CD14-positive monocyte (primary cell): Measurements from ENCODE around the gene SERPINA5. TPM values are rescaled to one million over a fixed set of nuclear protein-coding genes. Genes with fewer than 3 reads are reported as not detected.

Experiments used
- DNase-seq, 3 donors: peaks; one replicate each; pipeline ENCODE4 v3.0.0-alpha.2; 2011 to 2022
- H2AFZ ChIP-seq: 2 replicates; pipeline ENCODE4 v1.6.0; 2012; ENCODE audit warnings: mild to moderate bottlenecking, low read depth, low read length, inconsistent platforms; ENCODE audit not compliant: insufficient read depth, poor library complexity, severe bottlenecking
- H3K27ac ChIP-seq, 2 donors: 1 replicate in 1 of 2; 2 replicates in 1 of 2; pipeline ENCODE4 v1.5.1; 2012 to 2013; ENCODE audit warnings: low read length in 2 of 2, control low read depth in 1 of 2, inconsistent platforms in 1 of 2, low read depth in 1 of 2, mild to moderate bottlenecking in 1 of 2
- H3K27me3 ChIP-seq, 2 donors: one replicate each; pipeline versions ENCODE4 v1.6.0 to v1.6.1; 2011 to 2013; ENCODE audit warnings: low read length in 2 of 2; ENCODE audit not compliant: control insufficient read depth in 2 of 2, insufficient read depth in 2 of 2
- H3K36me3 ChIP-seq, 2 donors: replicated peaks in 1 of 2; 1 replicate in 1 of 2; 2 replicates in 1 of 2; pipeline versions ENCODE4 v1.5.1 to v1.6.1; 2012 to 2013; ENCODE audit warnings: low read length in 2 of 2, control low read depth in 1 of 2, inconsistent platforms in 1 of 2, mild to moderate bottlenecking in 1 of 2; ENCODE audit not compliant: insufficient read depth in 2 of 2, control insufficient read depth in 1 of 2
- H3K4me1 ChIP-seq, 2 donors: 1 replicate in 1 of 2; 2 replicates in 1 of 2; pipeline versions ENCODE4 v1.5.1 to v1.6.1; 2012 to 2013; ENCODE audit warnings: low read length in 2 of 2, control low read depth in 1 of 2, inconsistent platforms in 1 of 2, mild to moderate bottlenecking in 1 of 2, moderate library complexity in 1 of 2; ENCODE audit not compliant: insufficient read depth in 2 of 2, control insufficient read depth in 1 of 2
- H3K4me2 ChIP-seq: replicated peaks from 2 replicates; pipeline ENCODE3; 2012; ENCODE audit warnings: low read length, moderate library complexity, mild to moderate bottlenecking; ENCODE audit not compliant: poor library complexity, severe bottlenecking; ENCODE audit errors: extremely low read depth
- H3K4me3 ChIP-seq, 3 experiments: fragments of 200-600 bp in 1 of 3; sonication (generic) in 1 of 3; replicated peaks in 1 of 3; 1 replicate in 2 of 3; 2 replicates in 1 of 3; pipeline ENCODE4 v1.5.1; 2011 to 2013; ENCODE audit warnings: low read length in 3 of 3, mild to moderate bottlenecking in 3 of 3, control low read depth in 2 of 3, low read depth in 2 of 3, inconsistent platforms in 1 of 3, moderate library complexity in 1 of 3
- H3K79me2 ChIP-seq: 2 replicates; pipeline ENCODE4 v1.6.0; 2012; ENCODE audit warnings: mild to moderate bottlenecking, control low read depth, inconsistent platforms, low read length, moderate library complexity; ENCODE audit not compliant: insufficient read depth
- H3K9ac ChIP-seq: 2 replicates; pipeline ENCODE4 v1.6.0; 2017; ENCODE audit warnings: low read length, mild to moderate bottlenecking; ENCODE audit not compliant: insufficient read depth, poor library complexity, severe bottlenecking
- H3K9me3 ChIP-seq, 2 donors: replicated peaks in 1 of 2; 1 replicate in 1 of 2; 2 replicates in 1 of 2; pipeline versions ENCODE4 v1.5.1 to v1.6.1; 2012 to 2013; ENCODE audit warnings: low read length in 2 of 2, control low read depth in 1 of 2; ENCODE audit not compliant: control insufficient read depth in 1 of 2, insufficient read depth in 1 of 2
- H4K20me1 ChIP-seq: 2 replicates; pipeline ENCODE4 v1.6.0; 2012; ENCODE audit warnings: mild to moderate bottlenecking, low read length, control low read depth, moderate library complexity; ENCODE audit not compliant: insufficient read depth
- H3K27ac Mint-ChIP-seq, 7 donors: one replicate each; pipeline ENCODE4 v1.8.0; 2020; ENCODE audit warnings: mild to moderate bottlenecking in 7 of 7, mixed read lengths in 7 of 7, moderate library complexity in 6 of 7, inconsistent platforms in 2 of 7
- H3K27me3 Mint-ChIP-seq, 3 donors: one replicate each; pipeline ENCODE4 v1.8.0; 2021 to 2022; ENCODE audit warnings: low read depth in 3 of 3, mild to moderate bottlenecking in 3 of 3, mixed read lengths in 3 of 3, moderate library complexity in 3 of 3, inconsistent platforms in 1 of 3
- H3K36me3 Mint-ChIP-seq, 2 donors: one replicate each; pipeline ENCODE4 v1.8.0; 2020; ENCODE audit warnings: mixed read lengths in 2 of 2, inconsistent platforms in 1 of 2, mild to moderate bottlenecking in 1 of 2
- H3K4me1 Mint-ChIP-seq: one replicate; pipeline ENCODE4 v1.8.0; 2020; ENCODE audit warnings: mild to moderate bottlenecking, mixed read lengths
- H3K4me3 Mint-ChIP-seq, 2 donors: one replicate each; pipeline ENCODE4 v1.8.0; 2020; ENCODE audit warnings: mild to moderate bottlenecking in 2 of 2, mixed read lengths in 2 of 2, moderate library complexity in 1 of 2
- H3K9me3 Mint-ChIP-seq, 7 donors: one replicate each; pipeline ENCODE4 v1.8.0; 2020 to 2022; ENCODE audit warnings: mixed read lengths in 7 of 7, mild to moderate bottlenecking in 6 of 7, moderate library complexity in 6 of 7, inconsistent platforms in 2 of 7
- WGBS: methylation state at CpG from one replicate; pipeline ENCODE4 v1.1.5; 2013; ENCODE audit warnings: missing lambda C conversion rate; ENCODE audit not compliant: insufficient coverage; 5-methylcytosine and 5-hydroxymethylcytosine counted together
- intact Hi-C, 2 donors: fragments of 100-400 bp; cut with micrococcal nuclease; formaldehyde crosslinking; loops; one replicate each; pipeline versions ENCODE4 v1.15.0 to v1.15.1; 2023
- polyA plus RNA-seq, 3 donors: library from polyadenylated mRNA; depleted of rRNA in 1 of 3; unstranded in 2 of 3; stranded (reverse) in 1 of 3; fragments of 300-500 nt in 2 of 3; fragments of >200 nt in 1 of 3; fragmentation: Illumina TruSeq in 2 of 3; gene quantifications; 1 replicate in 2 of 3; 2 replicates in 1 of 3; pipeline ENCODE4 v1.2.3, GENCODE V29; 2012 to 2021
- TF ChIP-seq, protein P1 (sequence below): fragments of 200-600 bp; IDR thresholded peaks from one replicate; pipeline ENCODE4 v1.8.0; 2022; ENCODE audit warnings: antibody characterized with exemption, mild to moderate bottlenecking

The SERPINA5 gene
- polyA plus RNA-seq, 3 donors, result not detected

- no peaks in the 10 kb centered on the region for H3K4me1 Mint-ChIP-seq
- peaks cover 8 to 11% (median 9%) of the 10 kb centered on the region in 3 donors for H3K27me3 Mint-ChIP-seq
- H4K20me1 ChIP-seq, result no peaks in the 10 kb centered on the region
- no peak overlapping the region for H3K4me3 ChIP-seq
- no peaks in the 10 kb centered on the region for H3K9me3 ChIP-seq
- no peak overlapping the region for H3K9ac ChIP-seq
- H3K36me3 Mint-ChIP-seq, result no peaks in the 10 kb centered on the region
- H3K79me2 ChIP-seq, result no peaks in the 10 kb centered on the region
- no peak overlapping the region for H3K4me3 Mint-ChIP-seq
- no peaks in the 10 kb centered on the region for H3K4me1 ChIP-seq
- no peaks in the 10 kb centered on the region for H3K27me3 ChIP-seq
- H3K9me3 Mint-ChIP-seq, result peaks cover 0 to 2% (median 0%) of the 10 kb centered on the region in 7 donors
- no peak overlapping the region for H3K27ac Mint-ChIP-seq
- TF ChIP-seq, protein P1, sequence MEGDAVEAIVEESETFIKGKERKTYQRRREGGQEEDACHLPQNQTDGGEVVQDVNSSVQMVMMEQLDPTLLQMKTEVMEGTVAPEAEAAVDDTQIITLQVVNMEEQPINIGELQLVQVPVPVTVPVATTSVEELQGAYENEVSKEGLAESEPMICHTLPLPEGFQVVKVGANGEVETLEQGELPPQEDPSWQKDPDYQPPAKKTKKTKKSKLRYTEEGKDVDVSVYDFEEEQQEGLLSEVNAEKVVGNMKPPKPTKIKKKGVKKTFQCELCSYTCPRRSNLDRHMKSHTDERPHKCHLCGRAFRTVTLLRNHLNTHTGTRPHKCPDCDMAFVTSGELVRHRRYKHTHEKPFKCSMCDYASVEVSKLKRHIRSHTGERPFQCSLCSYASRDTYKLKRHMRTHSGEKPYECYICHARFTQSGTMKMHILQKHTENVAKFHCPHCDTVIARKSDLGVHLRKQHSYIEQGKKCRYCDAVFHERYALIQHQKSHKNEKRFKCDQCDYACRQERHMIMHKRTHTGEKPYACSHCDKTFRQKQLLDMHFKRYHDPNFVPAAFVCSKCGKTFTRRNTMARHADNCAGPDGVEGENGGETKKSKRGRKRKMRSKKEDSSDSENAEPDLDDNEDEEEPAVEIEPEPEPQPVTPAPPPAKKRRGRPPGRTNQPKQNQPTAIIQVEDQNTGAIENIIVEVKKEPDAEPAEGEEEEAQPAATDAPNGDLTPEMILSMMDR, result no peak
- H2AFZ ChIP-seq, result no peak overlapping the region
- intact Hi-C loops, result no loop called here
- 97% methylated on average over 5 of the region's 6 CpGs for WGBS
- H3K4me2 ChIP-seq, result no peak overlapping the region
- no peaks in the 10 kb centered on the region for H3K36me3 ChIP-seq
- no peak overlapping the region for H3K27ac ChIP-seq
- no peak for DNase-seq
These were observed 51.9 kb downstream of the SERPINA5 start for GRCh38 chr14:94633121-94633520.

- DNase-seq, result no peak
- no peak overlapping the region for H3K4me2 ChIP-seq
- H3K9ac ChIP-seq, result no peak overlapping the region
- H4K20me1 ChIP-seq, result no peaks in the 10 kb centered on the region
- intact Hi-C loops, result no loop called here
- H3K27ac ChIP-seq, result no peak overlapping the region
- no peaks in the 10 kb centered on the region for H3K36me3 ChIP-seq
- no CpG with 5 or more reads among the region's 1 CpG for WGBS
- H3K4me3 Mint-ChIP-seq, result no peak overlapping the region
- H3K27me3 Mint-ChIP-seq, result peaks cover 3 to 7% (median 6%) of the 10 kb centered on the region in 3 donors
- H3K4me3 ChIP-seq, result no peak overlapping the region
- no peaks in the 10 kb centered on the region for H3K27me3 ChIP-seq
- no peaks in the 10 kb centered on the region for H3K4me1 ChIP-seq
- H3K79me2 ChIP-seq, result no peaks in the 10 kb centered on the region
- H3K36me3 Mint-ChIP-seq, result no peaks in the 10 kb centered on the region
- H3K4me1 Mint-ChIP-seq, result no peaks in the 10 kb centered on the region
- no peak overlapping the region for H3K27ac Mint-ChIP-seq
- peaks cover 0 to 2% (median 0%) of the 10 kb centered on the region in 7 donors for H3K9me3 Mint-ChIP-seq
- H2AFZ ChIP-seq, result no peak overlapping the region
- TF ChIP-seq, protein P1, result no peak
- no peaks in the 10 kb centered on the region for H3K9me3 ChIP-seq
These were observed 53.9 kb downstream of the SERPINA5 start for GRCh38 chr14:94635154-94635553.
